IPS-15b (cell line): ENCODE data around the gene SLC35A2.

ENCODE experiments used
- H3K27me3 ChIP-seq: one replicate; pipeline ENCODE4 v1.6.1; 2013; ENCODE audit warnings: low read length; ENCODE audit not compliant: control insufficient read depth, insufficient read depth
- H3K36me3 ChIP-seq: one replicate; pipeline ENCODE4 v1.6.1; 2013; ENCODE audit warnings: low read length; ENCODE audit not compliant: control insufficient read depth, insufficient read depth
- H3K4me1 ChIP-seq: one replicate; pipeline ENCODE4 v1.6.1; 2013; ENCODE audit warnings: mild to moderate bottlenecking, low read length; ENCODE audit not compliant: control insufficient read depth, insufficient read depth
- H3K4me3 ChIP-seq: one replicate; pipeline ENCODE4 v1.5.1; 2013; ENCODE audit warnings: low read depth, low read length
- H3K9ac ChIP-seq: one replicate; pipeline ENCODE4 v1.6.1; 2013; ENCODE audit warnings: low read depth, mild to moderate bottlenecking, low read length
- H3K9me3 ChIP-seq: one replicate; pipeline ENCODE4 v1.6.1; 2013; ENCODE audit warnings: mild to moderate bottlenecking, low read length; ENCODE audit not compliant: control insufficient read depth, insufficient read depth

SLC35A2 gene

GRCh38 chrX:48939524-48940228 lies 28.2 kb upstream of the SLC35A2 start:
- H3K9ac ChIP-seq = no peak overlapping the region
- peaks cover 9% of the 10 kb centered on the region for H3K36me3 ChIP-seq
- H3K9me3 ChIP-seq = no peaks in the 10 kb centered on the region
- H3K4me3 ChIP-seq = no peak overlapping the region
- no peaks in the 10 kb centered on the region for H3K27me3 ChIP-seq
- H3K4me1 ChIP-seq = peaks cover 17% of the 10 kb centered on the region

- H3K4me1 ChIP-seq = peaks cover 17% of the 10 kb centered on the region
- peaks cover 17% of the 10 kb centered on the region for H3K36me3 ChIP-seq
- no peaks in the 10 kb centered on the region for H3K27me3 ChIP-seq
- H3K9ac ChIP-seq = no peak overlapping the region
- H3K9me3 ChIP-seq = no peaks in the 10 kb centered on the region
- H3K4me3 ChIP-seq = no peak overlapping the region
Observed at GRCh38 chrX:48938721-48939425, 27.4 kb upstream of the SLC35A2 start.

DNA sequence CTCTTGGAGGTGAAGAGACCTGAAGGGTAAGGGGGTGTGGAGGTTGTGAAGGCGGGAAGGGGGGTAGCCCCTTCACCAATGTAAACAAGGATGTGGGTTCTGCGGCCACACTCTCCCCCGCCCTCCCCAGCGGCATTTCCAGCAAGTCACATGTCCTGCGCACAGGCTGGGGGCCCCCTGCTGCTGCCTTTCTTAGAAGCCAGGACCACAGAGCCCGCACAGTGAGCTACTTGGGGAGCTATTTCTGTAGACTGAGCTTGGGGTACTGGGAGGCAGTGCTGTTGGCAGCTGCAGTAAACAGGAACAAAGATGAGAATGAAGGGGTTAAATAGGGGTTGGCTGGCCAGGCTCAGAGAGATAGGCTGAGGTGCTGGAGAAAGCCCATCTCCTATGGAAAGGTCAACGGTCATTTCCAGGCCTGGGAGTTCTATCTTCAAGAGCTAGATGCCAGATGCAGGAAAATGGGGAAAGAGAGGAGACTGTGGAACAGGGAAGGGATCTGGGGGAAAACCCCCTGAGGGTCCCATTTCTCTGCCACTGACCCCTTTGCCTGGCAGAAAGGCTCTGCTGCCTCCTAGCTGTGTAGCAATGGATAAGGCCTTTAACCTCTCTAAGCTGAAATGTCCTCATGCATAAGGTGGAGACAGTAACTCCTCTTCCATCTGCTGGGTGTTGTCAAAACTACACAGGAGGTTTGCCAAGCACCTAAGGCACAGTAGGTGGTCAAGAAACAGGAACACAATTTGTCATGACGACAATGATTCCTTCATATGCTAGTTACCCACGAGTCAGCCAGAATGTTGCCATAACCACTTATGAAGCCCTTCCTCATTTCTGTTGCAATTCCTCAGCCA lies 25.8 kb upstream of the SLC35A2 start:
- peak overlapping the region; percentile 2 for H3K9ac ChIP-seq

DNA sequence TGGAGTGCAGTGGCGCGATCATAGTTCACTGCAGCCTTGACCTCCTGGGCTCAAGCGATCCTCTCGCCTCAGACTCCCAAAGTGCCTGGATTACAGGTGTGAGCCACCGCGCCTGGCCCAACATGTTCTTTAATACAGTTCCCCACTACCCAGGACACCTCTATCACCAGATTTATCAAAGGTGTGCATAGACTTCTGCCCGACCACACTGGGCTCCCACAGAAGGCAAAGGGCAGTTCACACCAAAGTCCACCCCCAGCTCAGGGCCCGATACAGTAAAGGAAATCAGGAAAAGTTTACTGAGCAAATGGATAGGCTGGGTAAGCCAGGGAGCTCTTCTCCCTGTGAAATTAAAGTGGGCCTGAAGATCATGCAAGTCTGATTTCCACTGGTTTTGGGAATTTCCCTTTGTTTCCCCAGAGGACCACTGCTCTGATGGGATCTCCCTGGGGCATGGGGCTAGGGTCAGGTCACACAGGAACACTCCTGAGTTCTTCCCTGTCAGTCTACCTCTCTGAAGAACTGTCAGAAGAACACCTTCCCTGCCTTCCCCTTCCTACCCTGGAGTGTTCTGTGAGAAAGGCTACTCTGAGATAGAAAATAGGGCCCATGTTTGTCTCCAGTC lies 25.1 kb upstream of the SLC35A2 start:
- H3K36me3 ChIP-seq = peaks cover 18% of the 10 kb centered on the region
- H3K27me3 ChIP-seq = no peaks in the 10 kb centered on the region
- peaks cover 17% of the 10 kb centered on the region for H3K4me1 ChIP-seq
- no peaks in the 10 kb centered on the region for H3K9me3 ChIP-seq
- no peak overlapping the region for H3K9ac ChIP-seq
- H3K4me3 ChIP-seq = peak overlapping the region; percentile 20

More for the DNA sequence above, 25.8 kb upstream of the SLC35A2 start:
- H3K27me3 ChIP-seq = no peaks in the 10 kb centered on the region
- peaks cover 17% of the 10 kb centered on the region for H3K4me1 ChIP-seq
- H3K9me3 ChIP-seq = no peaks in the 10 kb centered on the region
- H3K36me3 ChIP-seq = peaks cover 18% of the 10 kb centered on the region
- H3K4me3 ChIP-seq = peak overlapping the region; percentile 20

GRCh38 chrX:48935301-48935670 lies 23.8 kb upstream of the SLC35A2 start:
- Histone ChIP-seq H3K9me3 (no peaks in the 10 kb centered on the region), H3K9ac (no peak overlapping the region), H3K36me3 (peaks cover 16% of the 10 kb centered on the region), H3K4me1 (peaks cover 17% of the 10 kb centered on the region), H3K27me3 (no peaks in the 10 kb centered on the region), H3K4me3 (no peak overlapping the region)

- H3K9me3 ChIP-seq = no peaks in the 10 kb centered on the region
- no peaks in the 10 kb centered on the region for H3K27me3 ChIP-seq
- H3K4me1 ChIP-seq = peaks cover 17% of the 10 kb centered on the region
- peaks cover 18% of the 10 kb centered on the region for H3K36me3 ChIP-seq
- H3K9ac ChIP-seq = no peak overlapping the region
- no peak overlapping the region for H3K4me3 ChIP-seq
Observed at GRCh38 chrX:48934581-48935300, 23.3 kb upstream of the SLC35A2 start.

GRCh38 chrX:48933757-48934156 lies 22.3 kb upstream of the SLC35A2 start:
- Histone ChIP-seq H3K9ac (no peak overlapping the region), H3K36me3 (peaks cover 18% of the 10 kb centered on the region), H3K9me3 (no peaks in the 10 kb centered on the region), H3K4me3 (no peak overlapping the region), H3K4me1 (peaks cover 17% of the 10 kb centered on the region), H3K27me3 (no peaks in the 10 kb centered on the region)

GRCh38 chrX:48927736-48928382 lies 16.4 kb upstream of the SLC35A2 start:
- Histone ChIP-seq H3K9me3 (no peaks in the 10 kb centered on the region), H3K4me3 (peak overlapping the region; percentile 54), H3K4me1 (peaks cover 7% of the 10 kb centered on the region), H3K27me3 (no peaks in the 10 kb centered on the region), H3K9ac (no peak overlapping the region), H3K36me3 (peaks cover 26% of the 10 kb centered on the region)

GRCh38 chrX:48927123-48927522 lies 15.7 kb upstream of the SLC35A2 start:
- no peak overlapping the region for H3K9ac ChIP-seq
- H3K9me3 ChIP-seq = no peaks in the 10 kb centered on the region
- no peaks in the 10 kb centered on the region for H3K27me3 ChIP-seq
- peak overlapping the region; percentile 54 for H3K4me3 ChIP-seq
- peaks cover 25% of the 10 kb centered on the region for H3K36me3 ChIP-seq
- H3K4me1 ChIP-seq = peaks cover 7% of the 10 kb centered on the region

DNA sequence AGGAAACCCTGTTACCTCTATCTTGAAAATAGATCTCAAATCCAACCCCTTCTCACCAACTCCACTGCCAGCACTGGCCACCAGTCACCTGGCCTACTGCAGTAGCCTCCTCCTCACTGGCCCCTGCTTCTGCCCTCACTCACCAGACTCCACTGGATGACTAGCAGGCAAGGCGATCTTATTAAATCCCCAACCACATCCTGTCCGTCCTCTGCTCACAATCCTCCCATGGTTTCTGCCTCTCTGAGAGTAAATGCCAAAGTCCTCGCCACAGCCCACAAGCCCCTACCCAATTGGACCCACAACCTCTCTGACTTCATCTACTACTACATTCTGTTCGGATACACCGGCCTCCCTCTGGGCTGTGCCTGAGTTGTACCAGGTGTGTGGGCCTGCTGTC lies 12.8 kb upstream of the SLC35A2 start:
- Histone ChIP-seq H3K9me3 (no peaks in the 10 kb centered on the region), H3K4me1 (peaks cover 20% of the 10 kb centered on the region), H3K4me3 (no peak overlapping the region), H3K9ac (no peak overlapping the region), H3K36me3 (peaks cover 22% of the 10 kb centered on the region), H3K27me3 (no peaks in the 10 kb centered on the region)
